NCI-H524 (cell line): ENCODE results near the gene DLGAP1.
"Not testable (repeated sequence)": the region's sequence is repeated elsewhere in the genome, so short reads cannot be mapped to it uniquely, and the experiment has no call there.

Experiments
- DNase-seq, 2 experiments: peaks; one replicate each; lab custom pipeline; 2025; lab: John Stamatoyannopoulos, UW

DLGAP1 gene

GRCh38 chr18:3660739-3661515 is 794.2 kb downstream of the DLGAP1 start:
- DNase-seq, result no peak

GRCh38 chr18:3658529-3658928 is 796.6 kb downstream of the DLGAP1 start:
- no peak for DNase-seq

GRCh38 chr18:3655254-3656050 is 799.7 kb downstream of the DLGAP1 start:
- no peak for DNase-seq

- DNase-seq, result no peak
Measured at GRCh38 chr18:3654442-3655253, 800.5 kb downstream of the DLGAP1 start.

- DNase-seq, result no peak
Measured at GRCh38 chr18:3653851-3654441, 801.2 kb downstream of the DLGAP1 start.

GRCh38 chr18:3653263-3653850 is 801.8 kb downstream of the DLGAP1 start:
- no peak for DNase-seq

- no peak for DNase-seq
Measured at GRCh38 chr18:3652380-3653262, 802.5 kb downstream of the DLGAP1 start.

- DNase-seq, result no peak
Measured at GRCh38 chr18:3651266-3651665, 803.8 kb downstream of the DLGAP1 start.

GRCh38 chr18:3650521-3651042 is 804.5 kb downstream of the DLGAP1 start:
- not testable (repeated sequence) for DNase-seq

- DNase-seq, result no peak
Measured at GRCh38 chr18:3649633-3650426, 805.3 kb downstream of the DLGAP1 start.

- DNase-seq, result no peak
Measured at GRCh38 chr18:3649135-3649632, 805.9 kb downstream of the DLGAP1 start.

GRCh38 chr18:3648641-3649040 is 806.5 kb downstream of the DLGAP1 start:
- DNase-seq, result no peak

GRCh38 chr18:3648200-3648599 is 806.9 kb downstream of the DLGAP1 start:
- DNase-seq, result no peak

GRCh38 chr18:3647636-3648035 is 807.5 kb downstream of the DLGAP1 start:
- no peak for DNase-seq

GRCh38 chr18:3645384-3646156 is 809.5 kb downstream of the DLGAP1 start:
- no peak for DNase-seq

GRCh38 chr18:3634250-3634939 is 820.7 kb downstream of the DLGAP1 start:
- no peak for DNase-seq

GRCh38 chr18:3631887-3632286 is 823.2 kb downstream of the DLGAP1 start:
- no peak for DNase-seq

- no peak for DNase-seq
Measured at GRCh38 chr18:3626929-3627458, 828.1 kb downstream of the DLGAP1 start.
